Measurements from ENCODE around the gene PLA2G5. TPM values are rescaled to one million over a fixed set of nuclear protein-coding genes. Genes with fewer than 3 reads are reported as not detected.

Gene PLA2G5
- total and polyA plus RNA-seq, 2 of the 4 experiments (the other 2 are of a cell fraction) = not detected

DNA sequence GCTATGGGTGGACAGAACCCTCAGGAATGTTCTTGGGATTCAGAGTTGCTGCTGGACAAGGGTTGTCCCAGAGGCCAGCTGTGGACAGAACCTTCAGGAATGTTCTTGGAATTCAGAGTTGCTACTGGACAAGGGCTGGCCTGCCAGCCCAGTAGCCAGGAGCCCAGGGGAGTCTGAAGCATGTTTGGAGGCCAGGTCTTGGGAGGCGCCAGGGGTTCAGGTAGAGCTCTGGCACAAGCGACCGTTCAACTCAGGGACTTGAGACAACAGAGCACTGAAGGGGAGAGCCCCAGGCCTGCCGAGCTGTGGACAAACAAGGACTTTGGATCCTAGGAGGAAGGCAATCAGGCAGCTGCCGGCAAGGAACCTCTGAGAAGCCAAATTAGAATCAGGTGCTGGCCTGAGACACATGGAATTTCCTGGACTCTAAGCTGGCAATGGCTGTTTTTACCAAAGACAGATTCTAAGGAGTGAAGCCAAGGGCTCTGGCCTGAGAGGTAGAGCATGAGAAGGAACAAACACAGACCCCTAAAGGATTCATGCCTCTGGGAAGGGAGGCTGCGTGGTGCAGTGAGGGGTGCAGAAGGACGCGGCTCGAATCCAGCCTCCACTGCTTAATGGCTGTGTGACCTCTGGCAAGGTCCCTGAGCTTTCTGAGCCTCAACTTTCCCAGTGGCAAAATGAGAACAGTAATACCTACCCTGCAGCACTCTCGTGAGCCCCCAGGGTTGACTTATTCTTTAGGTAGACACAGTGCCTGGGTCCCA is 13.4 kb downstream of the PLA2G5 start:
- 100% methylated on average over 1 of the region's 10 CpGs; no CpG with 5 or more reads in 1 of the 2 experiments for WGBS, 2 experiments (ENCODE audit: extremely low coverage in 2 of 2, insufficient read length in 1 of 2)

More for the DNA sequence above, 13.4 kb downstream of the PLA2G5 start:
- Histone ChIP-seq H2AFZ (replicated peaks; ENCODE audit: low read length, poor library complexity) (no peak overlapping the region), H3K18ac (ENCODE audit: low read depth, low read length) (no peak overlapping the region), H4K91ac (ENCODE audit: insufficient read depth, low read depth, low read length) (no peak overlapping the region), H3K79me1 (ENCODE audit: low read depth in 1 of 2, low read length in 2 of 2) (no peaks in the 10 kb centered on the region), H3K9me1 (ENCODE audit: insufficient read depth, low read length) (no peaks in the 10 kb centered on the region), H3K4me2 (ENCODE audit: low read depth, low read length) (no peak overlapping the region), H3K9me3 (ENCODE audit: control insufficient read depth, insufficient read depth, low read length) (no peaks in the 10 kb centered on the region), H2AK9ac (replicated peaks; ENCODE audit: low read depth, low read length, poor library complexity) (no peak overlapping the region), H2AK5ac (ENCODE audit: low read depth, low read length) (no peak overlapping the region), H3K56ac (ENCODE audit: extremely low read depth, insufficient read depth, low read length) (no peak overlapping the region), H4K5ac (ENCODE audit: low read depth, low read length) (no peak overlapping the region), H3K4ac (ENCODE audit: low read depth, low read length) (no peak overlapping the region), H3K27ac (ENCODE audit: insufficient read depth, low read length) (no peak overlapping the region), H4K8ac (ENCODE audit: low read depth in 2 of 2, low read length in 2 of 2) (no peak overlapping the region), H2BK5ac (ENCODE audit: low read depth, low read length, poor library complexity, severe bottlenecking) (no peak overlapping the region), H3K23ac (ENCODE audit: low read depth, low read length) (no peak overlapping the region), H3K9ac (ENCODE audit: low read depth, low read length) (no peak overlapping the region), H3K4me3 (ENCODE audit: insufficient read depth, low read depth, low read length) (no peak overlapping the region), H3K27me3 (ENCODE audit: control insufficient read depth, insufficient read depth, low read length) (peaks cover 28% of the 10 kb centered on the region), H3K4me1 (ENCODE audit: control insufficient read depth, insufficient read depth, low read length) (no peaks in the 10 kb centered on the region), H3K14ac (replicated peaks; ENCODE audit: low read depth, low read length) (no peak overlapping the region), H2BK120ac (ENCODE audit: low read depth, low read length) (no peak overlapping the region), H4K20me1 (ENCODE audit: insufficient read depth, low read length) (no peaks in the 10 kb centered on the region), H3K36me3 (ENCODE audit: control insufficient read depth, insufficient read depth, low read length) (no peaks in the 10 kb centered on the region), H2BK15ac (ENCODE audit: low read depth, low read length) (no peak overlapping the region), H2BK20ac (ENCODE audit: low read depth, low read length) (no peak overlapping the region)
- BruUV-seq (replicated peaks) = no TSS peak
- in situ Hi-C loops (cut with MboI; ENCODE audit: low sequenced_read_pairs) (no loop called here), intact Hi-C loops (cut with micrococcal nuclease) (no loop called here), dilution Hi-C loops (cut with HindIII; ENCODE audit: low sequenced_read_pairs, unreplicated experiment) (no loop called here)
- DNase-seq (no peak), ATAC-seq (ENCODE audit: low read depth) (no peak)
- ChIA-PET CTCF (no interaction called here), POLR2A (ENCODE audit: unreplicated experiment) (no interaction called here)
- TF ChIP-seq MAFK (IDR thresholded peaks at IDR 0.05; ENCODE audit: low read depth, low read length) (no peak), CEBPB (IDR thresholded peaks at IDR 0.05; ENCODE audit: low read depth, low read length) (no peak), NFE2L2 (IDR thresholded peaks at IDR 0.05; ENCODE audit: low read depth, low read length) (no peak), CHD1 (IDR thresholded peaks at IDR 0.05; ENCODE audit: low read depth, low read length) (no peak), MAZ (IDR thresholded peaks at IDR 0.05; ENCODE audit: borderline replicate concordance, low read depth, low read length) (no peak)
- TF ChIP-seq, protein P1, sequence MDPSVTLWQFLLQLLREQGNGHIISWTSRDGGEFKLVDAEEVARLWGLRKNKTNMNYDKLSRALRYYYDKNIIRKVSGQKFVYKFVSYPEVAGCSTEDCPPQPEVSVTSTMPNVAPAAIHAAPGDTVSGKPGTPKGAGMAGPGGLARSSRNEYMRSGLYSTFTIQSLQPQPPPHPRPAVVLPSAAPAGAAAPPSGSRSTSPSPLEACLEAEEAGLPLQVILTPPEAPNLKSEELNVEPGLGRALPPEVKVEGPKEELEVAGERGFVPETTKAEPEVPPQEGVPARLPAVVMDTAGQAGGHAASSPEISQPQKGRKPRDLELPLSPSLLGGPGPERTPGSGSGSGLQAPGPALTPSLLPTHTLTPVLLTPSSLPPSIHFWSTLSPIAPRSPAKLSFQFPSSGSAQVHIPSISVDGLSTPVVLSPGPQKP (IDR thresholded peaks at IDR 0.05; ENCODE audit: borderline replicate concordance, low read depth, low read length) = no peak

Data from IMR-90 (cell line).